H9 (cell line): ENCODE data around the gene SLC25A27. TPM values are rescaled to one million over a fixed set of nuclear protein-coding genes. Genes with fewer than 3 reads are reported as not detected.

Experiments
- DNase-seq: peaks from one replicate; pipeline ENCODE4 v3.0.0-alpha.2; 2017
- H2AFZ ChIP-seq: one replicate; pipeline ENCODE4 v1.6.1; 2013; ENCODE audit warnings: mild to moderate bottlenecking, low read length, control low read depth, moderate library complexity
- H2AK5ac ChIP-seq: 2 replicates; pipeline ENCODE4 v1.6.1; 2013; ENCODE audit warnings: low read length, control low read depth, mixed read lengths; ENCODE audit not compliant: insufficient read length
- H2BK120ac ChIP-seq: one replicate; pipeline ENCODE4 v1.6.1; 2013; ENCODE audit warnings: low read depth, mild to moderate bottlenecking, low read length, control low read depth, inconsistent platforms; ENCODE audit not compliant: poor library complexity, severe bottlenecking
- H2BK12ac ChIP-seq: 2 replicates; pipeline ENCODE4 v1.6.1; 2013; ENCODE audit warnings: low read length, control low read depth, mixed read lengths, low read depth; ENCODE audit not compliant: insufficient read length
- H2BK15ac ChIP-seq: 2 replicates; pipeline ENCODE4 v1.6.1; 2013; ENCODE audit warnings: low read depth, low read length, control low read depth
- H2BK20ac ChIP-seq: one replicate; pipeline ENCODE4 v1.6.1; 2013; ENCODE audit warnings: low read depth, mild to moderate bottlenecking, low read length, control low read depth, inconsistent platforms; ENCODE audit not compliant: poor library complexity, severe bottlenecking
- H2BK5ac ChIP-seq: 2 replicates; pipeline ENCODE4 v1.6.1; 2013; ENCODE audit warnings: low read length, control low read depth, mixed read lengths; ENCODE audit not compliant: insufficient read length
- H3K14ac ChIP-seq: 2 replicates; pipeline ENCODE4 v1.6.1; 2013; ENCODE audit warnings: low read length, control low read depth; ENCODE audit not compliant: insufficient read depth
- H3K18ac ChIP-seq: 2 replicates; pipeline ENCODE4 v1.6.1; 2013; ENCODE audit warnings: low read depth, mild to moderate bottlenecking, mixed read lengths, low read length, control low read depth; ENCODE audit not compliant: insufficient read length
- H3K23ac ChIP-seq: 2 replicates; pipeline ENCODE4 v1.6.1; 2013; ENCODE audit warnings: low read length, control low read depth, mixed read lengths, low read depth; ENCODE audit not compliant: insufficient read length
- H3K23me2 ChIP-seq: 2 replicates; pipeline ENCODE4 v1.6.1; 2013; ENCODE audit warnings: low read depth, mild to moderate bottlenecking, mixed read lengths, low read length, control low read depth; ENCODE audit not compliant: insufficient read length, poor library complexity, severe bottlenecking
- H3K27ac ChIP-seq: 2 replicates; pipeline ENCODE4 v1.5.1; 2013; ENCODE audit warnings: low read length, control low read depth, mixed read lengths, low read depth; ENCODE audit not compliant: insufficient read length
- H3K27me3 ChIP-seq: 2 replicates; pipeline ENCODE4 v1.6.1; 2013; ENCODE audit warnings: low read length, control low read depth, inconsistent platforms; ENCODE audit not compliant: insufficient read depth
- H3K4ac ChIP-seq: 2 replicates; pipeline ENCODE4 v1.6.1; 2013; ENCODE audit warnings: low read depth, mild to moderate bottlenecking, control low read depth, inconsistent platforms, low read length, moderate library complexity
- H3K4me1 ChIP-seq: 2 replicates; pipeline ENCODE4 v1.6.1; 2013; ENCODE audit warnings: low read length, control low read depth, inconsistent platforms; ENCODE audit not compliant: insufficient read depth
- H3K4me2 ChIP-seq: 2 replicates; pipeline ENCODE4 v1.6.1; 2013; ENCODE audit warnings: low read length, control low read depth, mixed read lengths; ENCODE audit not compliant: insufficient read length, insufficient read depth
- H3K56ac ChIP-seq: 2 replicates; pipeline ENCODE4 v1.6.1; 2013; ENCODE audit warnings: low read depth, mild to moderate bottlenecking, mixed read lengths, low read length, control low read depth; ENCODE audit not compliant: insufficient read length
- H3K79me1 ChIP-seq: 2 replicates; pipeline ENCODE4 v1.6.1; 2013; ENCODE audit warnings: low read depth, mild to moderate bottlenecking, moderate library complexity, low read length, control low read depth, inconsistent platforms; ENCODE audit not compliant: insufficient read depth, poor library complexity, severe bottlenecking
- H3K79me2 ChIP-seq: 2 replicates; pipeline ENCODE4 v1.6.1; 2013; ENCODE audit warnings: low read length, control low read depth, inconsistent platforms; ENCODE audit not compliant: insufficient read depth
- H3K9ac ChIP-seq: 2 replicates; pipeline ENCODE4 v1.6.1; 2013; ENCODE audit warnings: low read length, control low read depth, mixed read lengths; ENCODE audit not compliant: insufficient read length; ENCODE audit errors: extremely low read depth
- H3K9me3 ChIP-seq: one replicate; pipeline ENCODE4 v1.6.1; 2013; ENCODE audit warnings: low read depth, low read length, inconsistent platforms; ENCODE audit not compliant: control insufficient read depth
- H3T11ph ChIP-seq: one replicate; pipeline ENCODE4 v1.6.1; 2013; ENCODE audit warnings: mild to moderate bottlenecking, low read length, control low read depth, inconsistent platforms
- H4K20me1 ChIP-seq: one replicate; pipeline ENCODE4 v1.6.1; 2013; ENCODE audit not compliant: control insufficient read depth, insufficient read length, insufficient read depth
- H4K5ac ChIP-seq: 2 replicates; pipeline ENCODE4 v1.6.1; 2013; ENCODE audit warnings: low read depth, mild to moderate bottlenecking, mixed read lengths, low read length, control low read depth; ENCODE audit not compliant: insufficient read length
- H4K8ac ChIP-seq: replicated peaks from 2 replicates; pipeline ENCODE4 v1.6.1; 2013; ENCODE audit warnings: low read length, control low read depth, mixed read lengths, low read depth; ENCODE audit not compliant: insufficient read length
- H4K91ac ChIP-seq: 2 replicates; pipeline ENCODE4 v1.6.1; 2013; ENCODE audit warnings: low read depth, mild to moderate bottlenecking, moderate library complexity, mixed read lengths, low read length, control low read depth; ENCODE audit not compliant: insufficient read length
- H3K27ac Mint-ChIP-seq, 3 experiments: 2 replicates in 2 of 3; 3 replicates in 1 of 3; pipeline ENCODE4 v1.8.0; 2020 to 2021; ENCODE audit warnings: mixed read lengths in 3 of 3, mild to moderate bottlenecking in 1 of 3, moderate library complexity in 1 of 3
- H3K27me3 Mint-ChIP-seq: 2 replicates; pipeline ENCODE4 v1.8.0; 2021; ENCODE audit warnings: low read depth, mild to moderate bottlenecking, moderate library complexity, mixed read lengths
- H3K36me3 Mint-ChIP-seq, 3 experiments: 2 replicates in 2 of 3; 3 replicates in 1 of 3; pipeline ENCODE4 v1.8.0; 2020 to 2021; ENCODE audit warnings: low read depth in 3 of 3, mixed read lengths in 3 of 3; ENCODE audit not compliant: insufficient read depth in 1 of 3
- H3K4me1 Mint-ChIP-seq, 2 experiments: 2 replicates each; pipeline ENCODE4 v1.8.0; 2020; ENCODE audit warnings: mixed read lengths in 2 of 2
- H3K4me3 Mint-ChIP-seq, 2 experiments: 2 replicates in 1 of 2; 3 replicates in 1 of 2; pipeline ENCODE4 v1.8.0; 2020 to 2021; ENCODE audit warnings: mild to moderate bottlenecking in 2 of 2, mixed read lengths in 2 of 2, moderate library complexity in 1 of 2
- H3K9me3 Mint-ChIP-seq, 2 experiments: 2 replicates in 1 of 2; 3 replicates in 1 of 2; pipeline ENCODE4 v1.8.0; 2020; ENCODE audit warnings: mild to moderate bottlenecking in 2 of 2, mixed read lengths in 2 of 2, moderate library complexity in 1 of 2
- WGBS: extraction: QIAGEN DNeasy Blood & Tissue Kit; methylation state at CpG from one replicate; pipeline ENCODE4 v1.1.7; 2013; ENCODE audit warnings: missing lambda C conversion rate, low lambda C conversion rate, mixed read lengths; ENCODE audit not compliant: insufficient read length; ENCODE audit errors: extremely low coverage; 5-methylcytosine and 5-hydroxymethylcytosine counted together
- total RNA-seq: library from RNA; stranded (reverse); gene quantifications from 2 replicates; pipeline ENCODE4 v1.2.1, GENCODE V29; 2021
- TF ChIP-seq, protein P1 (sequence below): fragments of 200-600 bp; sonication (generic); conservative IDR thresholded peaks from 3 replicates; pipeline ENCODE4 v1.8.0; 2021; ENCODE audit warnings: antibody characterized with exemption, mild to moderate bottlenecking

Gene SLC25A27
- total RNA-seq, 1 experiment from 2014 or later, result 5.1 TPM

DNA sequence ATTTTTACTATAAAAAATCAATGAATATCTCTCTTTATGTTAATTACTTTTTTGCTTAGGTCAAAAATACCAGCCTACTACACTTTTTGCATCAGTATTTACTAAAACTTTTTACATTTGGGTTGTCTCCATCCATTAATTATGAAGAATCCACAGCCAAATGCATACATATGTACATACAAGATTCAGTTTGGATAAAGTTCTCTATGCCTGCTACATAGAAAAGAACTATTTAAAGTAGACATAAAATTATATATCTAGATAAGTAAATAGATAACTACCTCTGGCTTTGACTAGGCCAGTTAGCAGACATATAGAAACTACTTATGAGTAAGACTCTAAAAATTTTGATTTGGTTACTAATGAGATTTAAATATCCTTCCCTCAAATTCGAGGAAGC, 47.2 kb downstream of the SLC25A27 start:
- no peak overlapping the region for H3K27ac Mint-ChIP-seq
- Histone ChIP-seq H3K9ac (no peak overlapping the region), H3K79me2 (no peaks in the 10 kb centered on the region), H2AK5ac (no peak overlapping the region), H4K91ac (no peak overlapping the region), H3K14ac (no peak overlapping the region), H3K4me2 (no peak overlapping the region), H2AFZ (no peak overlapping the region), H2BK5ac (no peak overlapping the region), H4K5ac (no peak overlapping the region), H2BK20ac (no peak overlapping the region), H2BK120ac (no peak overlapping the region), H3K23me2 (no peaks in the 10 kb centered on the region), H3K4me1 (no peaks in the 10 kb centered on the region), H3K9me3 (no peaks in the 10 kb centered on the region), H3K23ac (no peak overlapping the region), H4K8ac (no peak overlapping the region), H4K20me1 (no peaks in the 10 kb centered on the region), H3K4ac (no peak overlapping the region), H2BK12ac (no peak overlapping the region), H3T11ph (no peak overlapping the region), H2BK15ac (no peak overlapping the region), H3K27ac (no peak overlapping the region), H3K18ac (no peak overlapping the region), H3K79me1 (no peaks in the 10 kb centered on the region), H3K56ac (no peak overlapping the region), H3K27me3 (no peaks in the 10 kb centered on the region)
- H3K4me3 Mint-ChIP-seq, result no peak overlapping the region
- no CpG with 5 or more reads among the region's 1 CpG for WGBS
- no peak for DNase-seq
- no peaks in the 10 kb centered on the region for H3K4me1 Mint-ChIP-seq
- no peaks in the 10 kb centered on the region for H3K36me3 Mint-ChIP-seq
- H3K9me3 Mint-ChIP-seq, result no peaks in the 10 kb centered on the region
- no peaks in the 10 kb centered on the region; the same call in 1 of the 2 replicates for H3K27me3 Mint-ChIP-seq
- TF ChIP-seq, protein P1, sequence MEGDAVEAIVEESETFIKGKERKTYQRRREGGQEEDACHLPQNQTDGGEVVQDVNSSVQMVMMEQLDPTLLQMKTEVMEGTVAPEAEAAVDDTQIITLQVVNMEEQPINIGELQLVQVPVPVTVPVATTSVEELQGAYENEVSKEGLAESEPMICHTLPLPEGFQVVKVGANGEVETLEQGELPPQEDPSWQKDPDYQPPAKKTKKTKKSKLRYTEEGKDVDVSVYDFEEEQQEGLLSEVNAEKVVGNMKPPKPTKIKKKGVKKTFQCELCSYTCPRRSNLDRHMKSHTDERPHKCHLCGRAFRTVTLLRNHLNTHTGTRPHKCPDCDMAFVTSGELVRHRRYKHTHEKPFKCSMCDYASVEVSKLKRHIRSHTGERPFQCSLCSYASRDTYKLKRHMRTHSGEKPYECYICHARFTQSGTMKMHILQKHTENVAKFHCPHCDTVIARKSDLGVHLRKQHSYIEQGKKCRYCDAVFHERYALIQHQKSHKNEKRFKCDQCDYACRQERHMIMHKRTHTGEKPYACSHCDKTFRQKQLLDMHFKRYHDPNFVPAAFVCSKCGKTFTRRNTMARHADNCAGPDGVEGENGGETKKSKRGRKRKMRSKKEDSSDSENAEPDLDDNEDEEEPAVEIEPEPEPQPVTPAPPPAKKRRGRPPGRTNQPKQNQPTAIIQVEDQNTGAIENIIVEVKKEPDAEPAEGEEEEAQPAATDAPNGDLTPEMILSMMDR, result no peak
